IMR-90 (cell line): Measurements from ENCODE around the gene MCF2L2.

Source experiments
- CEBPB ChIP-seq: IDR thresholded peaks from 2 replicates; pipeline ENCODE4 v1.6.1; 2012; ENCODE audit warnings: low read depth, low read length, improper control_type of control experiment
- CTCF ChIP-seq: conservative IDR thresholded peaks from 2 replicates; pipeline ENCODE4 v1.5.1; 2012; ENCODE audit warnings: mild to moderate bottlenecking, low read depth, low read length, improper control_type of control experiment
- ELK1 ChIP-seq: fragments of 150-350 bp; IDR thresholded peaks from 2 replicates; pipeline ENCODE4 v1.6.1; 2016; ENCODE audit warnings: low read depth, mild to moderate bottlenecking, low read length, moderate library complexity, borderline replicate concordance
- FOS ChIP-seq: fragments of 150-350 bp; IDR thresholded peaks from 2 replicates; pipeline ENCODE4 v1.6.1; 2016; ENCODE audit warnings: low read depth, low read length
- POLR2A ChIP-seq: IDR thresholded peaks from 2 replicates; pipeline ENCODE4 v1.6.1; 2012; ENCODE audit warnings: mild to moderate bottlenecking, low read depth, low read length
- RCOR1 ChIP-seq: IDR thresholded peaks from 2 replicates; pipeline ENCODE4 v1.6.1; 2012; ENCODE audit warnings: mild to moderate bottlenecking, low read length, improper control_type of control experiment; ENCODE audit not compliant: insufficient replicate concordance
- SMC3 ChIP-seq: fragments of 150-350 bp; IDR thresholded peaks from 2 replicates; pipeline ENCODE4 v1.6.1; 2016; ENCODE audit warnings: low read depth, mild to moderate bottlenecking, antibody characterized with exemption, low read length, moderate library complexity
- USF2 ChIP-seq: fragments of 150-350 bp; IDR thresholded peaks from 2 replicates; pipeline ENCODE4 v1.6.1; 2017; ENCODE audit warnings: mild to moderate bottlenecking, antibody characterized with exemption, low read length, low read depth

GRCh38 chr3:183290216-183290615 is 138.2 kb downstream of the MCF2L2 start:
- TF ChIP-seq CTCF (no peak), RCOR1 (no peak), FOS (no peak), USF2 (no peak), POLR2A (no peak), ELK1 (no peak), CEBPB (no peak), SMC3 (no peak)
